Activated CD4-positive, alpha-beta T cell treated with anti-CD3 and anti-CD28 coated beads, Interleukin-2, Interleukin-4, amounts not matched to agents 100 ng/mL and 50 ng/mL, durations not matched to agents 16 hours and 8 hours (primary cell): ENCODE data around the gene FAM186B.
"Not testable (repeated sequence)": the region's sequence is repeated elsewhere in the genome, so short reads cannot be mapped to it uniquely, and the experiment has no call there.

Source experiments
- DNase-seq: peaks from one replicate; pipeline ENCODE4 v3.0.0-alpha.2; 2020; ENCODE audit warnings: low spot score

Gene FAM186B

GRCh38 chr12:49635656-49636055 lies 30.2 kb upstream of the FAM186B start:
- no peak for DNase-seq

DNA sequence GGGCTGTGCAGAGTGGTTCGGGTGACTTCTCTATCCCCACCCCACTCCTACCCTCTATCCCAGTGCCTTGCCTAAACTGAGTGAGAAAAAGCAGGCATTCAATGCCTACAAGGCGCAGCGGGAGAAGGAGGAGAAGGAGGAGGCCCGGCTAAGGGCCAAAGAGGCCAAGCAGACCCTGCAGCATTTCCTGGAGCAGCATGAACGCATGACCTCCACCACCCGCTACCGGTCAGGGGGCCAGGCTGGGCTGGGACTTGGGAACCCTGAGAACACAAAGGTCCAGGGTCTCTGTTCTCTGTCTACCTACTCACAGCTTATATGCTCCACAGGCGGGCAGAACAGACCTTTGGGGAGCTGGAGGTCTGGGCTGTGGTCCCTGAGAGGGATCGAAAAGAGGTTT lies 29.6 kb upstream of the FAM186B start:
- DNase-seq = no peak

GRCh38 chr12:49633703-49634345 lies 28.4 kb upstream of the FAM186B start:
- DNase-seq = no peak

- DNase-seq = no peak
These were observed 27.7 kb upstream of the FAM186B start for GRCh38 chr12:49632986-49633702.

DNA sequence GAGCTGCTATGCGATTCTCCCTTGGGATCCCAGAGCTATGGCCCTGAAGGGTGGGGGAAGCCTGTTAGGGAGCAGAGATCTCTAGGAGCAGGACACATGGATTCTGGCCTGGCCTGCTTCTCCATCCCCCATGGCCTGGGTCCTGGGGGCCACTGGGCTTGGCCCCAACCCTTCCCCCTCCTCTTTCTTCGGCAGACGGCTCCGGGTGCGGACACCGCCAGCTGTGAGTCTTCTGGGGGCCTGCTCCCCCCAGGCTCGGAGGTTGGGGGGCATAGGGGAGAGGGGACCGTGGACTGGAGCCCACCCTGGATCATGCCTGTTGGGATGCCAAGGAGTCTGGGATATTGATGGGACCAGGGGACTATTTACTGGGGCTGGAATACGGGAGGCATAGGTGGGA lies 27.0 kb upstream of the FAM186B start:
- no peak for DNase-seq

DNA sequence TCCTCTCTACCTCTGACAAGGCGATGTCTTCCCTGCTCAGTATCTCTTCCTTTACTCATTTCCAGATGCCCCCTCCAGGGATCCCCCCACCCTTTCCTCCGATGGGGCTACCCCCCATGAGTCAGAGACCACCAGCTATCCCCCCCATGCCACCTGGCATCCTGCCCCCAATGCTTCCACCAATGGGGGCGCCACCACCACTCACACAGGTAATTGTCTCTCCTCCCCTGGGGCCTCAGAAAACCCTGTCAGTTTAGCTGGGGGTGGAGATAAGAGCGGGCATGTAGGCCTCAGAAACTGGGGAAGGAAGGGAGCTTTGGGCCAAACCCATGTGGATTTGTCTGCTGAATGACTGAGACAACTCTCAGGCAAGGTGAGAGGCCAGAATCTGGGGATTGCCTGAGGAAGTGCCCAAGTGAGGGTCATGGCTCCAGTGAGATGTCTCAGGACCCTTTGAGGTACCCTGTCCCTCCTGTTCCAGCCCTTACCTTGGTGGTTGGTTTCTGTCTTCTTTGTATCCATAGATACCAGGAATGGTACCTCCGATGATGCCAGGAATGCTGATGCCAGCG lies 26.0 kb upstream of the FAM186B start:
- DNase-seq = no peak

- no peak for DNase-seq
These were observed 22.4 kb upstream of the FAM186B start for GRCh38 chr12:49627752-49628360.

- no peak for DNase-seq
These were observed 21.4 kb upstream of the FAM186B start for GRCh38 chr12:49626836-49627235.

GRCh38 chr12:49626169-49626835 lies 20.9 kb upstream of the FAM186B start:
- peak; percentile 15 for DNase-seq

DNA sequence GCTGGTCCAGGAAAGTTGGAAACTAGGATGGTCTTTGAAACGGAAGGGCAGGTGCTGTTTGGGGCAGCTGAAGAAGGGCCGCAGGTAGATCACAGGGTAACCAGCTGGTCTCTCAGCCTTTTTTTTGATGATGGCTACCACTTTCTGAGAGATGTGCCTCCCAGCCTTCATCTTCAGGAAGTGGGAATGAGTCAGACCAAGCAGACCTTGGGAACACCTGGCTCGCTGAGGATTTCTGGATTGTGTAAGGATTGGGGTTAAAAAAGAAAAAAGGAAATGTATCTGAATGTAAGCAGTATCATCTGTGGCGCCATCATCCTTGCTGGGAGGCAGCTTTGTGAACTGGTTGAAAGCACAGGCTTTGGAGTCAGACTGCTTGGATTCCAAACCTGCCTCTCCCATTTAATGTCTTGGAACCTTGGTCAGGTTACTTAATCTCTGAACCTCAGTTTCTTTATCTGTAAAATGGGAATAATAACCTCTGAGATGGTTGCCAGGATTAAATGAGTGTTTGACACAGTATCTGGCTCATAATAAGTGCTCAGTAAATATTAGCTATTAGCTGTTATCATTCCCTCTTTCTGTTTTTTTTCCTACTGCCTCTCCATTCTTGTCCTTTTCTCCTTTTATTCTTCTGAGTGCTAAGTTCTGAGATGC lies 19.6 kb upstream of the FAM186B start:
- DNase-seq = no peak

GRCh38 chr12:49623142-49623904 lies 17.9 kb upstream of the FAM186B start, which contains the start of gene PRPF40B:
Gene PRPF40B (plus strand): TSS chr12:49623561. CDS start chr12:49623591, 30 bp downstream.
- peak; percentile 83 for DNase-seq

- DNase-seq = peak; percentile 89
These were observed 17.2 kb upstream of the FAM186B start for GRCh38 chr12:49622501-49623141.

- no peak for DNase-seq
These were observed 16.4 kb upstream of the FAM186B start for GRCh38 chr12:49621651-49622500.

DNA sequence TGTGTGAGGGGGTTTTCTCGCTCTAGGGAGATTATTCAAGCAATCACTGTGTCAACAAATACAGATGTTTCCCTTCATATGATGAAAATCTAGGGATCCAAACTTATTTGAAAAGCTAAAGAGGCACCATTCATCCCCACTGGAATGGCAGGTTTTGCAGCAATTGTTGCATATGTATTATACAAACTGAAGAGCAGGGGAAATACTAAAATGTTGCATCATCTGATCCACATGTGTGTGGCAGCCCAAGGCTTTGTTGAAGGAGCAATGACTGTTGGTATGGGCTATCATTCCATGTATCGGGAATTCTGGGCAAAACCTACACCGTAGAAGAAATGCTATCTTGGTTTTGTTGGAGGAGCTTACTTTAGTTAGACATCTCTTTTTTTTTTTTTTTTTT lies 13.8 kb upstream of the FAM186B start:
- no peak for DNase-seq

DNA sequence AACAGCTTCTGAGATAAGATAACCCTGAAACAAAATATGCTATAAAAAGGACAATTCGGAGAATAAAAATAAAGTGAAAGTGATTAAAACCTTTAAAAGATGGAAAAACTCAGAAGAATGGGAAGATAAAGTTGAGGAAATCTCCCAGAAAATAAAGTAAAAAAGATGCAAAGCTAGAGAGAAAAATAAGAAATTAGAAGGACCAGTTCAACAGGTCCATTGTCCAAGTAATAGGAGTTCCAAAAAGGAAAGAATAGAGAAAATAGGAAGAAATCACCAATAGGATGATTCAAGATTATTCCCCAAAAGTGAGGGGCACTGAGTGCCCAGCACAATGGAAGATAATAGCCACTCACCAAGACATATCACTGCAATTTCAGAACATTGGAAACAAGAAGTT lies 13.1 kb upstream of the FAM186B start:
- DNase-seq = no peak

DNA sequence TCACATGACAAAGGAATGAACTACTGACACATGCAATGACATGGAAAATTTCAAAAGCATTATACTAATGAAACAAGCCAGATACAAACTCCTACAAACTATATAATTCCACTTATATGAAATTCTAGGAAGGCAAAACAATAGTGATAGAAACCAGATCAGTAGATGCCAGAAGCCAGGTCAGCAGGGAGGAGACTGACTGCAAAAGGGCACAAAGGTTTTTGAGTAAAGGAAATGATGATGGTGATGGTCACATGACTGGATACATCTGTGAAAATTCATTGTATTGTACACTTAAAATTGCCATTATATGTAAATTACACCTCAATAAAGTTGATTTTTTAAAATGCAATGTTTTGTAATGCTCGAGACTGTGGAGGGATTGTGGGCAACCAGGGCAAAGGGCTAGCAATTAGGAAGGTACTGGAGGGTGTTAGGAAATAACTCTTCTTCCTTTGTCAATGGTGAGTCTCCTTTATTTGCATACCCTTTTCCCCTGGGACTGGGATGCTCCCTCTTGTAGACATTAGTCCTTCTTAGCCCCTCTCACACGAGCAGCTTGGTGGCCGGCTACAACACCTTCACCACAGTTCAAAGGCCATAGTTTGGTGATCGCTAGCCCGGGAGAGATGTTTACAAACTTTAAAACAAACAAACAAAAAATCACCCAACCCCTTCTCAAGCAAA lies 11.2 kb upstream of the FAM186B start:
- no peak for DNase-seq

DNA sequence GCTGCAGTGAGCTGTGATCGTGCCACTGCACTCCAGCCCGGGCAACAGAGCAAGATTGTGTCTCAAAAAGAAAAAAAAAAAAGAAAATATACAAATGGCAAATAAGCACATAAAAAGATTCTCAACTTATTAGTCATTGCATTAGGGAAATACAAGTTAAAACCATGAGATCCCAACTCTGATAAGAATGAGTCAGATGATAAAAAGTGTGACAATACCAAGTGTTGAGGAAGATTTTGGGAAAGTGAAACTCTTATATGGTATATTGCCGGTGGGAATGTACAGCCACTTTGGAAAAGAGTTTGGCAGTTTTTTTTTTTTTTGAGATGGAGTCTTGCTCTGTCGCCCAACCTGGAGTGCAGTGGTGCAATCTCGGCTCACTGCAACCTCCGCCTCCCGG lies 10.3 kb upstream of the FAM186B start:
- no peak for DNase-seq

GRCh38 chr12:49612210-49612609 lies 6.8 kb upstream of the FAM186B start:
- DNase-seq = no peak

DNA sequence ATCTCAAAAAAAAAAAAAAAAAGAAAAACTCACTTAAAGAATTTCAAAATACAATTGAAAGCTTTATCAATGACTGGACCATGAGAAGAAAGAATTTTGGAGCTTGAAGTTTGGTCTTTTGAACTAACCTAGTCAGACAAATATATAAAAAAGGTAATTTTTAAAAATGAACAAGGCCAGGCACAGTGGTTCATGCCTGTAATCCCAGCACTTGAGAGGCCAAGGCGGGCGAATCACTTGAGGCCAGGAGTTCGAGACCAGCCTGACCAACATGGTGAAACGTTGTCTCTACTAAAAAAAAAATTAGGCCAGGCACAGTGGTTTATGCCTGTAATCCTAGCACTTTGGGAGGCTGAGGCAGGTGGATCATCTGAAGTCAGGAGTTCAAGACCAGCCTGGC lies 5.3 kb upstream of the FAM186B start:
- not testable (repeated sequence) for DNase-seq
